A549 (cell line): Measurements from ENCODE around the gene ZNF580. TPM values are rescaled to one million over a fixed set of nuclear protein-coding genes. Genes with fewer than 3 reads are reported as not detected.

Experiments used
- ATAC-seq, 2 experiments: fragments of 200-7000 bp in 1 of 2; fragments of >200 bp in 1 of 2; cut with Nextera tagmentation in 1 of 2; cut with Tn5 transposase in 1 of 2; 3 replicates each; pipeline versions ENCODE4 v1.8.0 to v1.9.1; 2018 to 2020; ENCODE audit warnings: mild to moderate bottlenecking in 1 of 2, moderate library complexity in 1 of 2
- CTCF ChIA-PET: fragments of 300-600 bp; sonication (Branson Sonifier 250); formaldehyde crosslinking; extraction: SDS; loops from one replicate; lab custom pipeline; 2021; ENCODE audit warnings: antibody characterized with exemption, inconsistent platforms; lab: Yijun Ruan, JAX
- POLR2A ChIA-PET: fragments of 350-600 bp; formaldehyde crosslinking; extraction: SDS; loops from one replicate; lab custom pipeline; 2021; ENCODE audit warnings: antibody characterized with exemption, inconsistent platforms; lab: Yijun Ruan, JAX
- DNase-seq, 2 experiments: peaks; one replicate each; pipeline versions ENCODE4 v3.0.0 to v3.0.0-alpha.2; 2011 to 2016; ENCODE audit warnings: low read depth in 1 of 2, low spot score in 1 of 2
- FAIRE-seq: peaks from 2 replicates; lab custom pipeline; 2011; peaks lifted over from hg19 to GRCh38; lab: Jason Lieb, UNC
- H3K27ac ChIP-seq, 2 experiments: fragments of >200 bp; sonication (Bioruptor Twin); formaldehyde crosslinking; 3 replicates each; pipeline ENCODE4 v1.5.1; 2016 to 2017
- H3K4me1 ChIP-seq: fragments of >200 bp; sonication (Bioruptor Twin); formaldehyde crosslinking; 3 replicates; pipeline ENCODE4 v1.6.1; 2016
- H3K4me2 ChIP-seq: fragments of >200 bp; sonication (Bioruptor Twin); formaldehyde crosslinking; 3 replicates; pipeline ENCODE4 v1.6.1; 2016
- H3K4me3 ChIP-seq: fragments of >200 bp; sonication (Bioruptor Twin); formaldehyde crosslinking; 3 replicates; pipeline ENCODE4 v1.5.1; 2016
- H3K9me3 ChIP-seq: fragments of >200 bp; sonication (Bioruptor Twin); formaldehyde crosslinking; 3 replicates; pipeline ENCODE4 v1.6.1; 2016
- BHLHE40 ChIP-seq: IDR thresholded peaks from 2 replicates; pipeline ENCODE4 v1.6.1; 2012; ENCODE audit warnings: low read depth, low read length, inconsistent platforms
- CBX2 ChIP-seq: fragments of 200-600 bp; sonication (generic); IDR thresholded peaks from 2 replicates; pipeline ENCODE4 v1.6.1; 2016; ENCODE audit warnings: low read depth, mild to moderate bottlenecking, borderline replicate concordance
- CBX8 ChIP-seq: fragments of 200-600 bp; sonication (generic); IDR thresholded peaks from 2 replicates; pipeline ENCODE4 v1.6.1; 2016
- CHD4 ChIP-seq: fragments of 200-600 bp; sonication (generic); IDR thresholded peaks from 2 replicates; pipeline ENCODE4 v1.6.1; 2016; ENCODE audit warnings: antibody characterized with exemption, mild to moderate bottlenecking, borderline replicate concordance
- EHF ChIP-seq: fragments of 250-450 bp; sonication (Bioruptor Pico); IDR thresholded peaks from 2 replicates; pipeline ENCODE4 v1.5.0; 2020; ENCODE audit warnings: mild to moderate bottlenecking
- EHMT2 ChIP-seq: fragments of 200-600 bp; sonication (generic); IDR thresholded peaks from 2 replicates; pipeline ENCODE4 v1.6.1; 2016; ENCODE audit warnings: antibody characterized with exemption, low read depth, mild to moderate bottlenecking, moderate library complexity
- ESRRA ChIP-seq: fragments of 150-350 bp; IDR thresholded peaks from 2 replicates; pipeline ENCODE4 v1.6.1; 2014; ENCODE audit warnings: mild to moderate bottlenecking, low read length, borderline replicate concordance
- FOSB ChIP-seq: fragments of 250-450 bp; sonication (Bioruptor Pico); IDR thresholded peaks from 2 replicates; pipeline ENCODE4 v1.5.0; 2020; ENCODE audit warnings: mild to moderate bottlenecking, moderate library complexity
- FOSL2 ChIP-seq, 2 experiments: fragments of 450-650 bp in 1 of 2; fragments of >200 bp in 1 of 2; sonication (Bioruptor Twin) in 1 of 2; formaldehyde crosslinking; IDR thresholded peaks; 2 replicates each; pipeline versions ENCODE4 v1.5.0 to v1.6.1; 2016 to 2020; ENCODE audit warnings: mild to moderate bottlenecking in 1 of 2, moderate library complexity in 1 of 2
- FOXS1 ChIP-seq: fragments of 250-450 bp; sonication (Bioruptor Pico); IDR thresholded peaks from 2 replicates; pipeline ENCODE4 v1.5.0; 2020; ENCODE audit warnings: mild to moderate bottlenecking, moderate library complexity
- GATA3 ChIP-seq: IDR thresholded peaks from 2 replicates; pipeline ENCODE4 v1.6.1; 2012; ENCODE audit warnings: borderline replicate concordance
- HDAC2 ChIP-seq: fragments of 200-600 bp; sonication (generic); IDR thresholded peaks from 2 replicates; pipeline ENCODE4 v1.6.1; 2016
- HES2 ChIP-seq: fragments of >200 bp; sonication (Bioruptor Twin); formaldehyde crosslinking; IDR thresholded peaks from 2 replicates; pipeline ENCODE4 v1.6.1; 2016
- HMGXB4 ChIP-seq: fragments of 250-450 bp; sonication (Bioruptor Pico); IDR thresholded peaks from 2 replicates; pipeline ENCODE4 v1.5.0; 2021; ENCODE audit warnings: mild to moderate bottlenecking, moderate library complexity, borderline replicate concordance
- HOXA7 ChIP-seq: fragments of 250-450 bp; sonication (Bioruptor Pico); IDR thresholded peaks from 2 replicates; pipeline ENCODE4 v1.5.0; 2020; ENCODE audit warnings: mild to moderate bottlenecking, moderate library complexity
- HOXB13 ChIP-seq: fragments of 250-450 bp; sonication (Bioruptor Pico); IDR thresholded peaks from 2 replicates; pipeline ENCODE4 v1.5.0; 2020; ENCODE audit warnings: low read depth, mild to moderate bottlenecking, moderate library complexity
- JUN ChIP-seq, 2 experiments: fragments of >200 bp; sonication (Bioruptor Twin); formaldehyde crosslinking; IDR thresholded peaks; 2 replicates in 1 of 2; 3 replicates in 1 of 2; pipeline ENCODE4 v1.6.1; 2016 to 2017
- KDM5A ChIP-seq: fragments of 200-600 bp; sonication (generic); IDR thresholded peaks from 2 replicates; pipeline ENCODE4 v1.6.1; 2016; ENCODE audit warnings: antibody characterized with exemption, mild to moderate bottlenecking
- MAFK ChIP-seq: fragments of 450-650 bp; IDR thresholded peaks from 2 replicates; pipeline ENCODE4 v1.6.1; 2014; ENCODE audit not compliant: partially characterized antibody
- MAZ ChIP-seq: fragments of 150-350 bp; IDR thresholded peaks from 2 replicates; pipeline ENCODE4 v1.6.1; 2014; ENCODE audit warnings: antibody characterized with exemption, low read depth, low read length, borderline replicate concordance
- NR3C1 ChIP-seq: fragments of >200 bp; sonication (Bioruptor Twin); formaldehyde crosslinking; IDR thresholded peaks from 3 replicates; pipeline ENCODE4 v1.6.1; 2017
- PHF8 ChIP-seq: fragments of 200-600 bp; sonication (generic); IDR thresholded peaks from 2 replicates; pipeline ENCODE4 v1.6.1; 2016; ENCODE audit warnings: low read depth, mild to moderate bottlenecking, antibody characterized with exemption, moderate library complexity, borderline replicate concordance
- POLR2AphosphoS2 ChIP-seq: conservative IDR thresholded peaks from 2 replicates; pipeline ENCODE4 v1.6.1; 2012; ENCODE audit warnings: low read length, improper control_type of control experiment, inconsistent platforms
- RAD21 ChIP-seq, 2 experiments: fragments of >200 bp in 1 of 2; sonication (Bioruptor Twin) in 1 of 2; formaldehyde crosslinking in 1 of 2; IDR thresholded peaks in 1 of 2; conservative IDR thresholded peaks in 1 of 2; 2 replicates in 1 of 2; 3 replicates in 1 of 2; pipeline ENCODE4 v1.6.1; 2012 to 2018; ENCODE audit warnings: inconsistent platforms in 1 of 2
- RARB ChIP-seq: fragments of 250-450 bp; sonication (Bioruptor Pico); IDR thresholded peaks from 2 replicates; pipeline ENCODE4 v1.8.0; 2021; ENCODE audit warnings: mild to moderate bottlenecking, moderate library complexity
- RCOR1 ChIP-seq: fragments of 150-350 bp; IDR thresholded peaks from 2 replicates; pipeline ENCODE4 v1.6.1; 2014; ENCODE audit warnings: antibody characterized with exemption, low read length, low read depth
- SMC3 ChIP-seq: fragments of >200 bp; sonication (Bioruptor Twin); formaldehyde crosslinking; IDR thresholded peaks from 3 replicates; pipeline ENCODE4 v1.6.1; 2018; ENCODE audit warnings: inconsistent platforms
- SREBF2 ChIP-seq: fragments of 450-650 bp; IDR thresholded peaks from 2 replicates; pipeline ENCODE4 v1.6.1; 2014; ENCODE audit warnings: mild to moderate bottlenecking, moderate library complexity
- TFCP2L1 ChIP-seq: fragments of 250-450 bp; sonication (Bioruptor Pico); IDR thresholded peaks from 2 replicates; pipeline ENCODE4 v1.5.0; 2021; ENCODE audit warnings: mild to moderate bottlenecking
- TP53 ChIP-seq: fragments of 250-450 bp; sonication (Bioruptor Pico); IDR thresholded peaks from 2 replicates; pipeline ENCODE4 v1.5.0; 2021; ENCODE audit warnings: mild to moderate bottlenecking, moderate library complexity
- WGBS: methylation state at CpG from one replicate; pipeline ENCODE4 v1.1.6; 2017; ENCODE audit errors: missing lambda C conversion rate; 5-methylcytosine and 5-hydroxymethylcytosine counted together
- polyA plus RNA-seq, 4 experiments: library from polyadenylated mRNA; depleted of rRNA in 3 of 4; stranded (reverse); fragments of >200 nt; fragmentation: RNase III in 1 of 4; extraction: RNeasy Plus Mini Kit Qiagen cat#74134 plus additional on column Dnase treatment in 1 of 4; gene quantifications; 2 replicates in 3 of 4; 3 replicates in 1 of 4; pipeline ENCODE4 v1.2.3, GENCODE V29; 2011 to 2017
- TF ChIP-seq, protein P1 (sequence below): fragments of >200 bp; sonication (Bioruptor Twin); formaldehyde crosslinking; IDR thresholded peaks from 3 replicates; pipeline ENCODE4 v1.5.1; 2016
- TF ChIP-seq, protein P2 (sequence below): fragments of 450-650 bp; IDR thresholded peaks from 2 replicates; pipeline ENCODE4 v1.6.1; 2014; ENCODE audit warnings: antibody characterized with exemption

Gene ZNF580
- polyA plus RNA-seq, 2 of the 4 experiments (the other 2 are of a cell fraction): 9.2 to 52.8 TPM

GRCh38 chr19:55603115-55603514, 37.7 kb upstream of the ZNF580 start:
- DNase-seq: no peak
- ChIA-PET CTCF (interaction anchor here (1.2 to 16.7 kb wide), 2 partner anchors 93 to 442 kb away, joined by 3 to 348 read pairs; no protein-coding TSS in a partner anchor), POLR2A (no interaction called here)
- no peak overlapping the region for H3K4me3 ChIP-seq
- 0 out of 6 replicates have a peak overlapping the region, but pooled peaks of 1 of the 2 experiments have one; percentile 95 for H3K27ac ChIP-seq
- TF ChIP-seq CHD4 (no peak), EHF (CRISPR knock-in tag) (no peak), KDM5A (no peak), GATA3 (no peak), SMC3 (no peak), NR3C1 (no peak), HMGXB4 (CRISPR knock-in tag) (no peak), SREBF2 (no peak), HOXB13 (no peak), FOSL2 (IDR thresholded peaks at IDR 0.05) (no peak), FOSL2 (CRISPR knock-in tag; IDR thresholded peaks at IDR 0.05) (no peak), TFCP2L1 (CRISPR knock-in tag) (no peak), HOXA7 (CRISPR knock-in tag) (no peak), RCOR1 (no peak), RAD21 (conservative IDR thresholded peaks at IDR 0.05 in 1 of 2, IDR thresholded peaks at IDR 0.05 in 1 of 2) (no peak), FOSB (no peak)
- TF ChIP-seq, protein P1, sequence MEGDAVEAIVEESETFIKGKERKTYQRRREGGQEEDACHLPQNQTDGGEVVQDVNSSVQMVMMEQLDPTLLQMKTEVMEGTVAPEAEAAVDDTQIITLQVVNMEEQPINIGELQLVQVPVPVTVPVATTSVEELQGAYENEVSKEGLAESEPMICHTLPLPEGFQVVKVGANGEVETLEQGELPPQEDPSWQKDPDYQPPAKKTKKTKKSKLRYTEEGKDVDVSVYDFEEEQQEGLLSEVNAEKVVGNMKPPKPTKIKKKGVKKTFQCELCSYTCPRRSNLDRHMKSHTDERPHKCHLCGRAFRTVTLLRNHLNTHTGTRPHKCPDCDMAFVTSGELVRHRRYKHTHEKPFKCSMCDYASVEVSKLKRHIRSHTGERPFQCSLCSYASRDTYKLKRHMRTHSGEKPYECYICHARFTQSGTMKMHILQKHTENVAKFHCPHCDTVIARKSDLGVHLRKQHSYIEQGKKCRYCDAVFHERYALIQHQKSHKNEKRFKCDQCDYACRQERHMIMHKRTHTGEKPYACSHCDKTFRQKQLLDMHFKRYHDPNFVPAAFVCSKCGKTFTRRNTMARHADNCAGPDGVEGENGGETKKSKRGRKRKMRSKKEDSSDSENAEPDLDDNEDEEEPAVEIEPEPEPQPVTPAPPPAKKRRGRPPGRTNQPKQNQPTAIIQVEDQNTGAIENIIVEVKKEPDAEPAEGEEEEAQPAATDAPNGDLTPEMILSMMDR: no peak
- TF ChIP-seq, protein P2, sequence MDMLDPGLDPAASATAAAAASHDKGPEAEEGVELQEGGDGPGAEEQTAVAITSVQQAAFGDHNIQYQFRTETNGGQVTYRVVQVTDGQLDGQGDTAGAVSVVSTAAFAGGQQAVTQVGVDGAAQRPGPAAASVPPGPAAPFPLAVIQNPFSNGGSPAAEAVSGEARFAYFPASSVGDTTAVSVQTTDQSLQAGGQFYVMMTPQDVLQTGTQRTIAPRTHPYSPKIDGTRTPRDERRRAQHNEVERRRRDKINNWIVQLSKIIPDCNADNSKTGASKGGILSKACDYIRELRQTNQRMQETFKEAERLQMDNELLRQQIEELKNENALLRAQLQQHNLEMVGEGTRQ: no peak
- H3K9me3 ChIP-seq: no peaks in the 10 kb centered on the region
- ATAC-seq: no peak
- H3K4me1 ChIP-seq: peaks cover 28% of the 10 kb centered on the region
- 95% methylated on average over 21 of the region's 21 CpGs for WGBS
- no peak for FAIRE-seq
- H3K4me2 ChIP-seq: no peak overlapping the region

DNA sequence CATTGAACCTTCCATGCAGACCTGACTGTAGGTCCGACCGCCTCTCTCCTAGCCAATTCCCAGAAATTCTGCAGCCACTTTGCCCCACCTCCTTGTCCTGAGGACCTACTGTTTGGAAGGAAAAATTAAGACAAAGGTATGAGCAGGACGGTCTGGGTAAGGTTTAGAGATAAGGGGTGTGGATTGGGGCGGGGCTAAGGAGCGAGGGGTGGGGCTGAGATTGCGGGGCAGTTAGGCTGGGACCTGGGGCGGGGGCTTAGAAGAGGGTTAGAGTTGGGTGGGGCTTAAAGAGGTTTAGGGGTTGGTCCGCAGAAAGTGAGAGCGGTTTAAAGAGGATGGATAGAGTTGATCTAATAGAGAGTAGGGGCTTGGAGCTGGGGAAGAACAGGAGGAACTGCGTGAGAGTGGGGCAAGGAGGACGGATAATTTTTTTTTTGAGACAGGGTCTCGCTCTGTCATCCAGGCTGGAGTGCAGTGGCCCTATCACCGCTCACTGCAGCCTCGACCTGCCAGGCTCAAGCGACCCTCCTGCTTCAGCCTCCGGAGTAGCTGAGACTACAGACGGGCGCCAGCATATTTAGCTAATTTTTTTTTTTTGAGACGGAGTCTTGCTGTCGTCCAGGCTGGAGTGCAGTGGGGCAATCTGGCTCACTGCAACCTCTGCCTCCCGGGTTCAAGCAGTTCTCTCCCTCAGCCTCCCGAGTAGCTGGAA, 37.1 kb upstream of the ZNF580 start:
- Histone ChIP-seq H3K9me3 (no peaks in the 10 kb centered on the region), H3K4me1 (peaks cover 23% of the 10 kb centered on the region), H3K27ac (peak overlapping the region; percentile 94 to 95), H3K4me2 (peak overlapping the region; percentile 97), H3K4me3 (no peak overlapping the region; the same call in 2 of the 3 replicates)
- FAIRE-seq (no peak), ATAC-seq (no peak), DNase-seq (no peak)
- ChIA-PET POLR2A (interaction anchor here (0.6 to 3.2 kb wide), 15 partner anchors 15 to 196 kb away, joined by 3 to 33 read pairs (median 5); partner anchors contain the start of genes ISOC2, NAT14, U2AF2 and UBE2S), CTCF (interaction anchor here (0.9 to 16.7 kb wide), 9 partner anchors 13 to 443 kb away, joined by 3 to 348 read pairs (median 6); partner anchors contain the start of gene ZNF579)
- 93% methylated on average over 22 of the region's 22 CpGs for WGBS
- TF ChIP-seq CBX8 (no peak), POLR2AphosphoS2 (no peak), HDAC2 (no peak), FOXS1 (CRISPR knock-in tag) (no peak), MAZ (no peak), PHF8 (no peak), TP53 (CRISPR knock-in tag) (no peak), RARB (CRISPR knock-in tag) (no peak), HES2 (no peak), EHMT2 (no peak), JUN (IDR thresholded peaks at IDR 0.05) (no peak), ESRRA (no peak), FOSB (no peak), RAD21 (conservative IDR thresholded peaks at IDR 0.05 in 1 of 2, IDR thresholded peaks at IDR 0.05 in 1 of 2) (no peak), RCOR1 (no peak), HMGXB4 (CRISPR knock-in tag) (no peak), MAFK (no peak), CBX2 (no peak), BHLHE40 (no peak)
